HG03520 (cell line): ENCODE measurements around the gene SLC38A10.

ENCODE experiments used
- ATAC-seq: cut with Tn5 transposase; IDR thresholded peaks from one replicate; pipeline ENCODE4 v1.9.1; 2021; ENCODE audit warnings: mild to moderate bottlenecking, moderate library complexity; ENCODE audit not compliant: unreplicated experiment

Gene SLC38A10

DNA sequence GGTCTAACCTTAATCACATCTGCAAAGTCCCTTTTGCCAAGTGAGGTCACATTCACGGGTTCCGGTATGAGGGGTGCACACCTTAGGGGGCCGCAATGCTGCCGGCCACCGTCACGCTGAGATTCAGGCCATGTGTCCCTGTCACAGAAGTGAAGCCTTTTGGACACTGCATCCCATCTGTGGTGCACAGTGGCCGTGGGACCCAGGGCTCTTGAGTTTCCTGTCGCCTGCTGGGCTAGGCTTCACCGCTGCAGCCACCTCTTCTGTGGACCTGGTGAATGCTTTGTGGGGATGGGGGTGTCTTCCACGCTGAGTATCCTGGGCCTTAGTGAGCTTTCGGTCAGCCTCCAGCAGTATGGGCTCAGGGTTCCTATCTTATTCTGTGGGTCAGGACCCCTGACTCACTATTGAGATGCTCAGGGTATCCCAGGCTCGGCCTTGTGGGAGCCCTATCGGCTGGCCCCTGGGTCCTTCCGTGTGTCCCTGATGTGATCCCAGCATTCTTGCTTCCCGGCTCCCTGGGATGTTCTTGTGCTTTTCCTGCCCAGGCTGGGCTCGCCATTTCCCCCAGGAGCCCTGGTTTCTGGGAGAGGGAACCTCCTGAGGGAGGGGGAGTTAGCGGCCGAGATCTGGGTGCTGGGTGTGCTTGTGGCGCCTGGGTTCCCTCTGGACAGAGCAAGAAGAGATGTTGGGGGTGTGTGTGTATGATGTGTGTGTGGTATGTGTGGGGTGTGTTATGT lies 4.9 kb upstream of the SLC38A10 start:
- ATAC-seq = no peak

DNA sequence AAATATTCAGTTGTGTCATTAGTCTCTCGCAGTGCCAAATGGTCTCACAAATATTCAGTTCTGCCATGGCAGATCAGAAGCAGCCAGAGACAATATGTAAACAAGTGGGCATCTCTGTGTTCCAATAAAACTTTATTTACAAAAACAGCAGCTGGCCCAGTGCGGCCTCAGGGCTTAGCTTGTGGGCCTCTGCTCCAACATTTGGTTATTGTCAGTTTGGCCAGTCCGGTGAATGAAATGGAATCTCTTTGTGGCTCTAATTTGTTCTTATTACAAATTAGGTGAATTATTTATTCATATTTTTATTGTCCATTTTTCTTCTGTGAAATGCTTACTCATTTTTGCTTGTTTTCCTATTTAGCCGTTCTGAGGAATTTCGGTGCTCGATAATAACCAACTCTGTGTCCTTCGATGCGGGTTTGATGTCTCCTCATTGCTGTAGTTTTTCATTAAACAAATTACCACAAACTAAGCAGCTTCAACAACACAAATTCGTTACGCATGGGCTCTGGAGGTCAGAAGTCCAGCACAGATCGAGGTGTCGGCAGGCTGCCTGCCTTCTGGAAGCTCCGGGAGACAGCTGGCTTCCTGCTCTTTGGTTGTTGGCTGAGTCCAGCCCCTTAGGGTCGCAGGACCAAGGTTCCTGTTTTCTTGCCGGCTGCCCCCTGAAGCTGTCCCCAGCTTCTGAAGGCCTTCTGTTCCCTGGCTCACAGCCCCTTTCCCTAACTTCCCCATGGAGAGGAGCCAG lies 4.1 kb upstream of the SLC38A10 start:
- no peak for ATAC-seq

DNA sequence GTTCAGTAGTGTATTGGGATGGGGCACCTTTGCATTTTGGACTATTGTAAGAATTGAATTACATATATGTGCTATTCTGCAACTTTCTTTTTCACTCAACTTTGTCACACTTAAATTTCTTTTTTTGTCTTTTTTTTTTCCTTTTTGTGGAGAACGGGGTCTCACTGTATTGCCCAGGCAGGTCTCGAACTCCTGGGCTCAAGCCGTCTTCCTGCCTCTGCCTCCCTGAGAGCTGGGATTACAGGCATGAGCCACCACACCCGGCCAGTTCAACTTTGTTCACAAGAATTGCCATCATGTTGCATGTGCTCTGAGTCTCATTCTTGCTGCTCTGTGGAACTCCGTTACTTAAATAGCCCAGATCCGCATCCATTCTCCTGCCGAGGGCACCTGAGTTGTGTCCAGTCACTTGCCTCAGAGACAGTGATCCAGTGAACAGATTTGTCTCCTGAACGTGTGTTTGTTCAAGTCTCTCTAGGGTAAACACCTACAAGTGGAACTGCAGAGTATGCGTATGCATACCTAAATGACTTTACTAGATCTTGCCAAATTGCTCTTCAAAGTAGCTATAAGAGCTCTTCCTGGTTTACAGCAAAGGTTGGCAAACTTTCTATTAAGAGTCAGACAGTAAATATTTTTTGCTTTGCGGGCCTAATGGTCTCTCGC lies 3.4 kb upstream of the SLC38A10 start:
- ATAC-seq = no peak

DNA sequence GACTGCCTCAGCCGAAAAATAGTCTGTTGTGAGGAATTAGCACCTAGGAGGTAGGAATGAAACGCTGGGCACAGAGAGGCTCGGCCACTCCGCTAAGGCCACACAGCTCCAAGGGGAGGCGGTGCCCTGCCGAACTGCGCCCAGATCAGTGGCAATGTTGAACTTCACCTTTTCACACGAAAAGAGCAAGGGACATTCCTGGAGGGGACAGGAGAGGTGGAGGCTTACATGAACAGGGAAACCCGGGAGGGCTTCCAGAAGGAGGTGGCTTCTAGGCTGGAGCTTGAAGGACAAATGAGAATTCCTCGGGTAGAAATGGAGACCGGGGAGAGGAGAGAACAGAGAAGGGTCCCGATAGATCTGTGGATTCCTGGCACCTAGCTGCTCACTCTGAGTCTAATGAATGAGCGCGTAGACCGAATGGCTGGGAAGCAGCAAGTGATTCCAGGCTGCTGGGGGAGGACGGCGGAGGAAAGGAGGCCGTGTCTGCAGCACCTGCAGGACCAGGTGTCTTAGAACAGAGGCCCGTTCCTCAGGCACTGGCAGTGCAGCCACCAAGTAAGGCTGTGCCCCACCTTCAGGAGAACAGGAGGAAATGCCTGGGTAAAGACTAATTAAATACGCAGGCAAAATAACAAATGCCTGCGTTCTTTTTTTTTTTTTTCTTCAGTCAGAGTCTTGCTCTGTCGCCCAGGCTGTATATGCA lies 722 bp upstream of the SLC38A10 start:
- peak; percentile 9 for ATAC-seq

DNA sequence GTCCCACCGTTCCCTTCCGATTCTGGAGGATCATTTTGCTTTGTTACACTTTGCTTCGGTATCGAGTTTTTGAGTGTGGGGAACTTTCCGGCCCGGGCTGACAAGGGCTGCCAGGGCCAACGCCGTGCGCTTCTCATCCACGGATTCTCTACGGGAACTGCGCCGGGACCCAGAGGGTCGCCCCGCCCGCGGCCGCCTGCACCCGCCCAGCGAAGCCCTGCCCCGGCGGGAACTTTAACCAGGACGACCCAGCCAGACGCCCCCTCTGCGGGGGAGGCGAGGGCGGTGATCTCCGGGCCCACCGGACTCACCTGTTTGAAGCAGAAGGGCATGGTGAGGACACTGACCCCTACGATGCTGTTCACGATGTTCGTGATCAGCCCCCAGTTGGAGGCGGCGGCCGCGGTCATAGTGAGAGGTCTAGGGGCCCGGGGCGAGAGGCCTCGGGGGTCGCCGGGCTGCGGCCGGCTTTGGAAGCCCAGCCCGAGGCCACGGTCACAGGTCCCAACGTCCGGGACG lies 536 bp downstream of the SLC38A10 start:
- peak; percentile 20 for ATAC-seq

DNA sequence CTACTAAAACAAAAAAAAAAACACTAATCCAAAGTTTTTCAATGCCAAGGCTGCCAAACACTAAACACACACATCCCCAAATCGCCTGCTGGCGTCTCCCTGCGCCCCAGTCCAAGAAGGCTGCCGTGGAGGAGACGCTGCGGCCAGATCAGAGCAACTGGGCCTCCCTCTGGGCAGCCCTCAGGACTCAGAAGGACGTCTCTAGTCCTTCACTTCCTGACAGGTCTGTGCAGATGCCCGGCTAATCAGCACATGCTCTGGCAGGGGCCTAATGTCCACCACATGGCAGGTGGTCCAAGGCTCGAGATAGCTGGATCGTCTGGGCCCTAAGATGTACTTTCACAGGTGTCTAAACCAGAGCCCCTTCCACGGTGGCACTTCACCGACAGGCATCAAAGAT lies 2.7 kb downstream of the SLC38A10 start:
- no peak for ATAC-seq

DNA sequence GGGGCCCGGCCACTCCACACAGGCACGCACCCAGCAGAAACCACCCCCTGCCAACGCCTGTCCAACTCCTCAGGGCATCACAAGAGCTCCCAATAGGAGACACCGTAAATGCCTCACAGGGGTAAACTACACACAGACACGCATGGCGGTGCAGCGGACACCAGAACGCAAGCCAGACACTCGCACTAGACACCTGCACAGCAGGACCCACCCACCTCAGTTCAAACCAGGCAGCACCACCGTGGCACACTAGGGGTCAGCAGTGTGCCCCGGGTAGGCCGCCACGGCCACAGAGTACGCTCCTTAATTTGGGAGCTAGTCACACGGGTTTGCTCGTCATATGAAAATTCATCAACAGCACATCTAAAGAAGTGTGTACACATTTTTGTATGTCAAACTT lies 3.4 kb downstream of the SLC38A10 start:
- no peak for ATAC-seq

DNA sequence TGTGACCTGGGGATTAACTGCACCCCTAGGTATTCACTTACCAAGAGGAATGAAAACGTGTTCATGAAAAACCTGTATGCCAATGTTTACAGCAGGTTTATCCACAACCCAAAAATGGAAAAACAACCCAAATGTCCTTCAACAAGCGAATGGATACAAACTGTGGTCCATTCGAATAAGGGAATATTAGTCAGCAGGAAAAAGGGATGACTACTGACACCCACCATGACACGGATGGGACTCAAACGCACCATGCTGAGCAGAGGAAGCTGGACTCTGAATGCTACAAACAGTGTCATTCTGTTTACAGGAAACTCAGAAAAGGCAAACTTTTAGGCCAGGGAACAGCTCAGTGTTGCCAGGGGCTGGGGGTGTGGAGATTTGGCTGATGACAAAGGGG lies 4.9 kb downstream of the SLC38A10 start:
- ATAC-seq = no peak

DNA sequence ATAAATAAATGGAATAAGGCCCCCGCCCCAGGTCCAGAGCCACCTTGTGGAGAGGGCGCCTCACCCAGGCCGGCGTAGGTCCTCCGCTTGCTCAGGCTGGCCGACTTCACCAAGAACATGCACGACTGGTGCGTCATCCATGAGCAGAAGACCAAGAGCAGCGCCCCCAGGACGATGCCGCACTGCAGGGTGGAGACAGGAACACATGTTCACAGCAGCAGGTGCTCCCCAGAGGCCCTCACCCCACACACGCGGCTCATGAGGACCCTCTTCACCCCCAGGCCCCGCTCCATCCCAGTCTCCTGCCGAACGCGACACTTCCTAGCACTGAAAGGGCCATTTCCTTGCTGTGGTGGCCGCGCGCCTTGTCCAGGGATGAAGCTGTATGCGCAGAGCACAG lies 5.5 kb downstream of the SLC38A10 start:
- ATAC-seq = no peak

DNA sequence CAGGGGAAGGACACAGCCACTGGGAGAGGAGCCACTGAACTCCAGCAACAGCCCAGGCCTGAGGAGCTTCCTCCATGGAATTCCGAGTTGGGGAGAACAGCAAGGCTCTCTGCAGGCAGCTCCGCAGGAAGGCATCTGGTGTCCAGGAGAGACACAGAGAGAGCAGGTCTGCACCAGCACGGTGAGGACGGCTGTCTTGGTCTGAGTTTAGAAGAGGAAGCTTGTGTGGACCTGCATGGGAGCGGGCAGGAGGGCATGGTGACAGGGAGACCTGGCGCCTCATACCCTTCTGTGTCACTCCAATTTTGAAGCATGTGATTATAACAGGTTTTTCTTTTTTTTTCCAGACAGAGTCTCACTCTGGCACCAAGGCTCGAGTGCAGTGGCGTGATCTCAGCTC lies 6.4 kb downstream of the SLC38A10 start:
- no peak for ATAC-seq

DNA sequence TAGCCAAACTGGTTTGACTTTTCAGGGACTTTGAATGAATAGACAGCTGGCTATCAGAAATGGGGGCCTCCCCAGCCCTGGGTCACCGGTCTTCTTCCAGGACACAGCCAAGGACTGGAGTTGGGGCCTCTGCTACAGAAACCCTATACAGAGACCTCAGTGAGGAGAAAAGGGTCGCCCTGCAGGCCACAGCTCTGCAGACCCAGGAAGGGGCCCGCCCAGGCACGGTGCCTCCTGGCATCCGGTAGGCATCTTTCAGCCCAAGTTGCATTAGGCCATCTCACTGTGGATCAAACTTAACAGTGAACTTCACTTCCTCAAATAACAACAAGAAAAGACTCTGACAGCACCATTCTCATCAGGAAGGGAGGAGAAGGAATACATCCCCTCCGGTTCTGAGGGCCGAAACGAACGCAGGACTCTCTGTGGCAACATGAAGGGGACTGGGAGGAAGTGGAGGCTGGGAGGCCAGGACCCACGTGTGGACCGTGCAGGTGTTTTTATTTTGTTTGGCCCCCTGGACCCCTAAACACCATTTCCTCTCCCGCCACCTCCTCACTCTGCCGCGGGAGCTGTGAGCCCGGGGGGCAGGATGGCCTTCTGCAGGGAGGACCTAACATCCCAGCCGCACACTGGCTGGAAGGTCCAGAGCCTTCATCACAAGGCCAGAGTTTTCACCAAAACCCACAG lies 7.2 kb downstream of the SLC38A10 start:
- ATAC-seq = no peak

DNA sequence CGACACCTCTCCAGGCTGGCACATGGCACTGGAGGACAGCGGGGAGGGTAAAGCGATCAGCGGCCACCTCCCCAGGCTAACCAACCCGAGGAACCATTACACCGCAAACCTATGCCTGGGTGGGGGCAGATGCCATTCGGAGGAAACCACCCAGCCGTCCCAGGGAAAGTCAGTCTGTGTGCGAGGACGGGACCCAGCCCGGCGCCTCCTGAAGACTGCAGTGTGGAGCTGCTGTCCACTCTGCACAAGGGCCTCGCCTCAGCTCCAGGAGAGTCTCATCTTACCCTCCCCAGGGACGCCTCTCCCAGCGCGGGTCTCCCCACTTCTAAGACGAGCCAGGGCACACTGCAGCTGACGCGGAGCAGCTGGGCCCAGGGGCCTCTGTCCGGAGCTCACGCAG lies 8.0 kb downstream of the SLC38A10 start:
- ATAC-seq = no peak

DNA sequence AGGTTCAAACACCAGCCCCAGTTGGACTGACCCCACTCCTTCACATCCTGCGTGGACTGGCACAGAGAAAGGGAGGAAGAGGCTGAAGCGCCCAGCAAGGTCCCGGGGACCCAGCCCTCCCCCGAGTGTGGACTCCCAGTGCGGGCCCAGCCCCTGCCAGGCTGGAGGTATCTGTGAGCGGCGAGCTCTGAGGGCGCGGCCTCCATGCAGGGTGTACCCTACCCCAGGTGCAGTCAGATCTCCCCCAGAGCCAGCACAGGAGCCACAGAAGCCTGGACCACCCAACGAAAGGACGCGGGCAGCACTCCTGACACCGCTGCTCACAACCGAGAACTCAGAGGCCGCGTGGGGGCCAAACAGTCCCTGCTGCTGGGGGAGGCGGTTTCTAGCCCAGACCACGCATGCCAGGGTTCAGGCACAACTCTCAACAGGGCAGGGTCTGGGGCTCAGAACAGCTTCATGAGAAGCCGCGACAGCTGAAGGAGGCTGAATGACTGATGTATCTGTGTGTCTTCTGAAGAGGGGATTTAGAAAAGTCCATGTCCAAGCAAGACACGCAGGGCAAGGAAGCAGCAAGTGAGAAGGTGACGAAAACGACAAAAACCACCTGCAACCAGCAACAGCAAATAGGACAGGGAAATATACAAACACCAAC lies 8.5 kb downstream of the SLC38A10 start:
- ATAC-seq = no peak

DNA sequence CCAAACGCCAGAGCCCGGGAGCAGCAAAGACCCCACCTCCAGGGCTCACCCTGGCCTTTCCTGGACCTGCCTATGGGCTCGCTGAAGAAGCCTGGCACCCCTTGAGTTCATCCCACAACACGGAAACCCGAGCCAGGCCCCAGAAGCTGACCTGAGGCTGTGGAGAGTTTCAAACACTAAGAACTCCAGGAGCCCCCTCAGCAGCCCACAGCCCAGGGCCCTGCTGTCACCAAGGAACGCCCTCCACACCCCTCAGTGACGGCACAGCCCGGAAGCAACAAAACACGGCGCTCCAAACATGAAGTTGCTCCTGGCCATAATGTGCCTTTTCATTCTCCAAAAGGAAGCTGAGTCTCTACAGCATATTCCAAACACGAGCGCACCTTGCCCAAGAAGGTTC lies 9.2 kb downstream of the SLC38A10 start:
- ATAC-seq = no peak

DNA sequence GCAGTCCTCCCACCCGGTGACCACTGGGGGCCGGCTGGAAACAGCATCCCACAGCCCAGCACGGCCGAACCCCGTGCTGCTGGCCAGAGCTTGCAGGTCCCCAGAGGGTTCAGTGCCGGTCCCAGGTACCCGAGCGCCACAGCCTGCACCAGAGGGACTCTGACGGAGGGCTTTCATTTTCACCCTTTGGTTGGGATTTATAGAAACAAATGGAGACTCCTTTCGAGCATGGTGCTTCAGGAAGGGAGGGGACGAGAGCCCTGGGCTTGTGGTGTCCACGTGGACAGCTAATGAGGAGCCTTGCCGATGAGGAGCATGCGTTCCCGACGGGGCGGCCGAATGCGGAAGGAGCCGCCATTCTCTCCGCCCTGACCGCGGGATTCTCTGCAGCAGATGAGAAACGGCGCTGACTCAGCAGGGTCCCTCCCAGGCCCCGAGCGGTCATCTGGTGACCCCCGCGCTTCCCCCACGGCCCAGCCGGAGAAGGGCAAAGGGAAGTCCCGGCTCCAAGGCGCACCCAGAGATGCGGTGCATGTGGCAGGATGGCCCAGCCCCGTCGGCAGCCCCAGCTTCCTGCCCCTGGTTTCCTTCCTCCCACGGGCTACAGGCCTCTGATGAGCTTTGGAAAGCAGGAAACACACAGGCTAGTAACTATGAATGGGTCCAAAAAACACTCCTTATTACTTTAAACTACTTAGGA lies 9.8 kb downstream of the SLC38A10 start:
- ATAC-seq = no peak

DNA sequence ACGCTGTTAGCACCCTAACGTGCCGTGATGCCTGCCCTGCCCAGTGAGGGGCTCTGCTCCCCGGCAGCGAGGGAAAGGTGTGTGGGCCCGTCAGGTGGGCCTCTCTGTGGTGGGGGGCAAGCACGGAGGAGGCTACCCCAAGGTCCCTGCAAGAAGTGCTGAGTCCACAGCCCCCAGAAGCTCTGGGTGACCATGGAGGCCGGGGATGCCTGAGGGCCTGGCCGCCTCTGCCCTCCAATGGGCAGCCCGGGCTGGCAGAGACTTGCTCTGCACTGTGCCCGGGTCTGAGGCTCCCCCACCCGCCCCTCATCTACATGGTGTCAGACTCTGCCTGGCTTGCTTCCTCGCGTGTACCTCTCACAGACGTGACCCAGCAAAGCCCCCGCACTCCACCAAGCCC lies 12.2 kb downstream of the SLC38A10 start:
- no peak for ATAC-seq

DNA sequence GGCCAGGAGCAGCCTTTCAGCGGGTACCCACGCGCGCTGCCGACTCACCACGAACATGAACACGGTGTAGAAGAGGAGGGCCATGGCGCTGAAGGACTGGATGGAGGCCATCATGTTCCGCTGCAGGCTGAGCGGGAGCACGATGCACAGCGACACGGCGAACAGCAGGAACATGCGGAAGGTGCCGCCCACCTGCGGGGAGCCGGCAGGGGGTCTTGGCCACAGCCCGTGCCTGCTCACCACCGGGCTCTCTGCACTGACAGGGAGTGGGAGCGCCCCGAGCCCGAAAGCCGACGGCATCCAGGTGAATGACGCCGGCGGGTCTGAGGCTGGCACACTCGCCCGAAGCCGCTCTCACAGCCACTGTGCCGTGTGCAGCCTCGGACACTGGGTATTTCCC lies 13.0 kb downstream of the SLC38A10 start:
- no peak for ATAC-seq

DNA sequence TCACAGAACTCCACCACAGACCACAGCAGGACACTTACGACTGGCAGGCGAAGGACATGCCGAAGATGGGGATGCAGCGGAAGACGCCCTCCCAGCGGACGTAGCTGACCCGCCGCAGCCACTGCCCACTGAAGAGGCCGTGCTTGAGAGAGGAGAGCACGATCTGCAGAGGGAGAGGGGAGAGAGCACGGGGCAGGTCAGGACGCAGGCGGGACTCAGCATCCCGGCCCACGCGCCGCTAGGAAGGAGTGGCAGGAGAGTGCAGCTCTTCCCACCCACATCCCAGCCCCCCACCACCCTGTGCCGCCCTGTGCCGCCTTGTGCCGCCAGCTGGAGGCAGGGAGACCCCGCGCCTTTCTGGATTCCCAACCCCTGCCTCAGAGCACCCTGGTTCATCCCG lies 14.5 kb downstream of the SLC38A10 start:
- no peak for ATAC-seq
